ENCODE results near the gene SYCE1L. TPM values are rescaled to one million over a fixed set of nuclear protein-coding genes. Genes with fewer than 3 reads are reported as not detected.
"Not testable (repeated sequence)": the region's sequence is repeated elsewhere in the genome, so short reads cannot be mapped to it uniquely, and the experiment has no call there.

Gene SYCE1L
- total and polyA plus RNA-seq, 2 donors (not counting 1 experiment from before 2014, with no cell fraction given): 0.46 to 12.0 TPM

DNA sequence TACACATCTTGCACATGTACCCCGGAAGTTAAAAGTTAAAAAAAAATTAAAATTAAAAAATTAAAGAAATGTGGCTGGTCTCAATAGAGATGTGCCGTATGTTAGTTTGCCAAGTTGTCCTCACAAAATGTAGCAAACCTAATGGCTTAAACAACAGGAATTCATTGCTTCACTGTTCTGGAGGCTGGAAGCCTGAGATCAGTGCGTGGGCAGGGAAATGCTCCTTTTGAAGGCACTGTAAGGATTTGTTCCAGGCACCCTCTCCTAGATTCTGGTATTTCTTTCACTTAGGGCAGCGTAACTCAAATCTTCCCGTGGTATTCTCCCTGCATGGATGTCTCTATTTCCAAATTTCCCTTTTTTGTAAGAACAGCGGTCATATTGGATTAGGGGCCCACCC, 40.9 kb upstream of the SYCE1L start:
- peaks cover 0 to 6% (median 1%) of the 10 kb centered on the region in 4 experiments for H3K27me3 ChIP-seq (replicated peaks in 1 of 4; ENCODE audit: control extremely low read depth in 1 of 4, control insufficient read depth in 3 of 4, insufficient read depth in 4 of 4, low read length in 3 of 4)
- peaks cover 0 to 3% (median 0%) of the 10 kb centered on the region in 3 donors for H3K9me3 ChIP-seq (ENCODE audit: control extremely low read depth in 1 of 3, control insufficient read depth in 2 of 3, insufficient read depth in 1 of 3, low read length in 2 of 3)
- H3K36me3 ChIP-seq (replicated peaks in 1 of 2; ENCODE audit: control extremely low read depth in 1 of 2, control insufficient read depth in 1 of 2, extremely low read depth in 1 of 2, insufficient read depth in 2 of 2, low read length in 1 of 2): no peaks in the 10 kb centered on the region
- H3K9ac ChIP-seq (ENCODE audit: low read length): no peak overlapping the region
- no peaks in the 10 kb centered on the region for H4K20me1 ChIP-seq (ENCODE audit: control insufficient read depth, insufficient read depth, low read length, poor library complexity, severe bottlenecking)
- H3K79me2 ChIP-seq (ENCODE audit: control insufficient read depth, insufficient read depth, low read length): no peaks in the 10 kb centered on the region
- CTCF ChIA-PET: no interaction called here
- H3K27ac ChIP-seq (ENCODE audit: low read length in 2 of 2): no peak overlapping the region
- no peak overlapping the region for H3K4me3 ChIP-seq (ENCODE audit: control extremely low read depth in 1 of 5, extremely low read depth in 1 of 5, insufficient read depth in 1 of 5, low read depth in 2 of 5, low read length in 4 of 5)
- Mint-ChIP-seq H3K4me3 (no peak overlapping the region), H3K9me3 (ENCODE audit: insufficient read depth) (no peaks in the 10 kb centered on the region), H3K4me1 (no peaks in the 10 kb centered on the region), H3K27ac (no peak overlapping the region), H3K27me3 (peaks cover 33% of the 10 kb centered on the region)
- WGBS (ENCODE audit: insufficient coverage): 84% methylated on average over 3 of the region's 6 CpGs
- no peaks in the 10 kb centered on the region for H3K4me1 ChIP-seq (ENCODE audit: control insufficient read depth in 2 of 2, insufficient read depth in 2 of 2, low read length in 2 of 2)
- H2AFZ ChIP-seq (ENCODE audit: insufficient read depth, low read depth, low read length, poor library complexity, severe bottlenecking): no peak overlapping the region
- TF ChIP-seq CTCF (IDR thresholded peaks at IDR 0.05): no peak
- no peak for TF ChIP-seq EZH2 (IDR thresholded peaks at IDR 0.05; ENCODE audit: borderline replicate concordance, insufficient read depth, low read depth, low read length, poor library complexity, severe bottlenecking)
- H3K4me2 ChIP-seq (replicated peaks; ENCODE audit: low read depth, low read length, poor library complexity, severe bottlenecking): no peak overlapping the region
- DNase-seq (no peak), ATAC-seq (ENCODE audit: low read depth) (no peak)
- intact Hi-C loops (cut with micrococcal nuclease): no loop called here
- POLR2A ChIA-PET: no interaction called here

DNA sequence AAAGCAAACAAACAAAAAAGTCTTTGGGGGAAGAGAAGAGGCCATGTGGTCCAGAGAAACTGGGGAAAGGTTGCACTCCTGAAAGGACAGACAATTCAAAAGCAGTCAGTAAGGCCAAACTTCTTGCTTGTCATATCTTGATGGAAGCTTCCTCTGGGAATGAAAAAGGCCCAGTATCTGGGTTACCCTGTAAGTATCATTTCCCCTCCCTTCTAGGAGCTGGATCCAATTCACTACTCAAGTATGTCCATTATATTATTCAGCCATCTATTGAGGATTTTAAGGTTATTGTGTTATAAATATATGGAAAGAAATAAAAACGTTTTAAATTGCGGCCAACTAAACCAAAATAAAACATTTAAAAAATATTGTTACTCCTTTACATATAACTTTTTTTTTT, 34.2 kb upstream of the SYCE1L start:
- Histone ChIP-seq H3K9ac (ENCODE audit: low read length) (no peak overlapping the region), H3K36me3 (replicated peaks in 1 of 2; ENCODE audit: control extremely low read depth in 1 of 2, control insufficient read depth in 1 of 2, extremely low read depth in 1 of 2, insufficient read depth in 2 of 2, low read length in 1 of 2) (no peaks in the 10 kb centered on the region), H3K27me3 (replicated peaks in 1 of 4; ENCODE audit: control extremely low read depth in 1 of 4, control insufficient read depth in 3 of 4, insufficient read depth in 4 of 4, low read length in 3 of 4) (peaks cover 0 to 10% (median 8%) of the 10 kb centered on the region in 4 experiments), H2AFZ (ENCODE audit: insufficient read depth, low read depth, low read length, poor library complexity, severe bottlenecking) (no peak overlapping the region), H3K4me2 (replicated peaks; ENCODE audit: low read depth, low read length, poor library complexity, severe bottlenecking) (no peak overlapping the region), H4K20me1 (ENCODE audit: control insufficient read depth, insufficient read depth, low read length, poor library complexity, severe bottlenecking) (no peaks in the 10 kb centered on the region), H3K27ac (ENCODE audit: low read length in 2 of 2) (no peak overlapping the region), H3K79me2 (ENCODE audit: control insufficient read depth, insufficient read depth, low read length) (no peaks in the 10 kb centered on the region), H3K9me3 (ENCODE audit: control extremely low read depth in 1 of 3, control insufficient read depth in 2 of 3, insufficient read depth in 1 of 3, low read length in 2 of 3) (peaks cover 0 to 4% (median 0%) of the 10 kb centered on the region in 3 donors), H3K4me1 (ENCODE audit: control insufficient read depth in 2 of 2, insufficient read depth in 2 of 2, low read length in 2 of 2) (no peaks in the 10 kb centered on the region), H3K4me3 (ENCODE audit: control extremely low read depth in 1 of 5, extremely low read depth in 1 of 5, insufficient read depth in 1 of 5, low read depth in 2 of 5, low read length in 4 of 5) (no peak overlapping the region)
- peaks cover 28% of the 10 kb centered on the region for H3K27me3 Mint-ChIP-seq
- no peaks in the 10 kb centered on the region for H3K4me1 Mint-ChIP-seq
- H3K27ac Mint-ChIP-seq: no peak overlapping the region
- ChIA-PET POLR2A (no interaction called here), CTCF (no interaction called here)
- no CpG with 5 or more reads among the region's 2 CpGs for WGBS (ENCODE audit: insufficient coverage)
- no peak for ATAC-seq (ENCODE audit: low read depth)
- DNase-seq: no peak
- intact Hi-C loops (cut with micrococcal nuclease): no loop called here
- no peak for TF ChIP-seq EZH2 (IDR thresholded peaks at IDR 0.05; ENCODE audit: borderline replicate concordance, insufficient read depth, low read depth, low read length, poor library complexity, severe bottlenecking)
- no peak for TF ChIP-seq CTCF (IDR thresholded peaks at IDR 0.05)
- H3K9me3 Mint-ChIP-seq (ENCODE audit: insufficient read depth): no peaks in the 10 kb centered on the region
- H3K4me3 Mint-ChIP-seq: no peak overlapping the region

- H3K27ac Mint-ChIP-seq; CTCF ChIA-PET; DNase-seq; H3K4me3 ChIP-seq (ENCODE audit: control extremely low read depth in 1 of 5, extremely low read depth in 1 of 5, insufficient read depth in 1 of 5, low read depth in 2 of 5, low read length in 4 of 5); H3K4me1 ChIP-seq (ENCODE audit: control insufficient read depth in 2 of 2, insufficient read depth in 2 of 2, low read length in 2 of 2); H4K20me1 ChIP-seq (ENCODE audit: control insufficient read depth, insufficient read depth, low read length, poor library complexity, severe bottlenecking); H3K36me3 ChIP-seq (replicated peaks in 1 of 2; ENCODE audit: control extremely low read depth in 1 of 2, control insufficient read depth in 1 of 2, extremely low read depth in 1 of 2, insufficient read depth in 2 of 2, low read length in 1 of 2); H3K4me3 Mint-ChIP-seq; H3K9ac ChIP-seq (ENCODE audit: low read length); H3K9me3 ChIP-seq (ENCODE audit: control extremely low read depth in 1 of 3, control insufficient read depth in 2 of 3, insufficient read depth in 1 of 3, low read length in 2 of 3); H3K4me2 ChIP-seq (replicated peaks; ENCODE audit: low read depth, low read length, poor library complexity, severe bottlenecking); H2AFZ ChIP-seq (ENCODE audit: insufficient read depth, low read depth, low read length, poor library complexity, severe bottlenecking); ATAC-seq (ENCODE audit: low read depth); H3K27ac ChIP-seq (ENCODE audit: low read length in 2 of 2); intact Hi-C loops (cut with micrococcal nuclease); H3K79me2 ChIP-seq (ENCODE audit: control insufficient read depth, insufficient read depth, low read length); H3K9me3 Mint-ChIP-seq (ENCODE audit: insufficient read depth); POLR2A ChIA-PET; H3K4me1 Mint-ChIP-seq: not testable (repeated sequence)
- peaks cover 0 to 16% (median 10%) of the 10 kb centered on the region in 4 experiments for H3K27me3 ChIP-seq (replicated peaks in 1 of 4; ENCODE audit: control extremely low read depth in 1 of 4, control insufficient read depth in 3 of 4, insufficient read depth in 4 of 4, low read length in 3 of 4)
- no CpG with 5 or more reads among the region's 9 CpGs for WGBS (ENCODE audit: insufficient coverage)
- peaks cover 34% of the 10 kb centered on the region for H3K27me3 Mint-ChIP-seq
These were observed 33.5 kb upstream of the SYCE1L start for GRCh38 chr16:77165536-77166236.
